ENCODE measurements around the gene TCP10L.
"Not testable (repeated sequence)": the region's sequence is repeated elsewhere in the genome, so short reads cannot be mapped to it uniquely, and the experiment has no call there.

TCP10L gene

GRCh38 chr21:32534113-32534512, 51.2 kb downstream of the TCP10L start:
- H3K4me3 ChIP-seq (ENCODE audit: low read depth, low read length), result no peak overlapping the region
- TF ChIP-seq CTCF (IDR thresholded peaks at IDR 0.05; ENCODE audit: low read depth, low read length), result no peak
- no peaks in the 10 kb centered on the region; the same call in 1 of the 2 replicates for H3K27me3 ChIP-seq
- no peaks in the 10 kb centered on the region for H3K4me1 ChIP-seq
- no peak for DNase-seq
- H3K9me3 ChIP-seq, result no peaks in the 10 kb centered on the region
- no peaks in the 10 kb centered on the region for H3K36me3 ChIP-seq

GRCh38 chr21:32533611-32534010, 51.7 kb downstream of the TCP10L start:
- Histone ChIP-seq H3K4me3 (ENCODE audit: low read depth, low read length) (no peak overlapping the region), H3K27me3 (no peaks in the 10 kb centered on the region; the same call in 1 of the 2 replicates), H3K9me3 (no peaks in the 10 kb centered on the region), H3K4me1 (no peaks in the 10 kb centered on the region), H3K36me3 (no peaks in the 10 kb centered on the region)
- no peak for DNase-seq
- no peak for TF ChIP-seq CTCF (IDR thresholded peaks at IDR 0.05; ENCODE audit: low read depth, low read length)

GRCh38 chr21:32533053-32533452, 52.3 kb downstream of the TCP10L start:
- TF ChIP-seq CTCF (IDR thresholded peaks at IDR 0.05; ENCODE audit: low read depth, low read length), result no peak
- Histone ChIP-seq H3K36me3 (no peaks in the 10 kb centered on the region), H3K9me3 (no peaks in the 10 kb centered on the region), H3K27me3 (no peaks in the 10 kb centered on the region), H3K4me3 (ENCODE audit: low read depth, low read length) (no peak overlapping the region), H3K4me1 (no peaks in the 10 kb centered on the region)
- no peak for DNase-seq

- no peaks in the 10 kb centered on the region for H3K9me3 ChIP-seq
- no peak overlapping the region for H3K4me3 ChIP-seq (ENCODE audit: low read depth, low read length)
- H3K36me3 ChIP-seq, result no peaks in the 10 kb centered on the region
- TF ChIP-seq CTCF (IDR thresholded peaks at IDR 0.05; ENCODE audit: low read depth, low read length), result no peak
- H3K27me3 ChIP-seq, result no peaks in the 10 kb centered on the region
- DNase-seq, result no peak
- H3K4me1 ChIP-seq, result no peaks in the 10 kb centered on the region
These were observed 52.7 kb downstream of the TCP10L start for GRCh38 chr21:32532636-32533035.

GRCh38 chr21:32531561-32531960, 53.8 kb downstream of the TCP10L start:
- not testable (repeated sequence) for H3K36me3 ChIP-seq; H3K27me3 ChIP-seq; H3K9me3 ChIP-seq; H3K4me1 ChIP-seq; H3K4me3 ChIP-seq (ENCODE audit: low read depth, low read length); DNase-seq

- H3K9me3 ChIP-seq; DNase-seq; H3K27me3 ChIP-seq; H3K4me3 ChIP-seq (ENCODE audit: low read depth, low read length); H3K36me3 ChIP-seq; H3K4me1 ChIP-seq: not testable (repeated sequence)
These were observed 54.5 kb downstream of the TCP10L start for GRCh38 chr21:32530809-32531208.

GRCh38 chr21:32529679-32530078, 55.6 kb downstream of the TCP10L start:
- no peaks in the 10 kb centered on the region for H3K27me3 ChIP-seq
- no peaks in the 10 kb centered on the region for H3K9me3 ChIP-seq
- DNase-seq, result no peak
- no peaks in the 10 kb centered on the region for H3K36me3 ChIP-seq
- H3K4me3 ChIP-seq (ENCODE audit: low read depth, low read length), result no peak overlapping the region
- TF ChIP-seq CTCF (IDR thresholded peaks at IDR 0.05; ENCODE audit: low read depth, low read length), result no peak
- H3K4me1 ChIP-seq, result no peaks in the 10 kb centered on the region

Data from BE2C (cell line).